GM18502 (cell line): ENCODE measurements around the gene PCDHGA4.
"Not testable (repeated sequence)": the region's sequence is repeated elsewhere in the genome, so short reads cannot be mapped to it uniquely, and the experiment has no call there.

Experiments
- ATAC-seq: cut with Tn5 transposase; IDR thresholded peaks from one replicate; pipeline ENCODE4 v1.9.1; 2021; ENCODE audit warnings: mild to moderate bottlenecking; ENCODE audit not compliant: unreplicated experiment, poor library complexity

Gene PCDHGA4

DNA sequence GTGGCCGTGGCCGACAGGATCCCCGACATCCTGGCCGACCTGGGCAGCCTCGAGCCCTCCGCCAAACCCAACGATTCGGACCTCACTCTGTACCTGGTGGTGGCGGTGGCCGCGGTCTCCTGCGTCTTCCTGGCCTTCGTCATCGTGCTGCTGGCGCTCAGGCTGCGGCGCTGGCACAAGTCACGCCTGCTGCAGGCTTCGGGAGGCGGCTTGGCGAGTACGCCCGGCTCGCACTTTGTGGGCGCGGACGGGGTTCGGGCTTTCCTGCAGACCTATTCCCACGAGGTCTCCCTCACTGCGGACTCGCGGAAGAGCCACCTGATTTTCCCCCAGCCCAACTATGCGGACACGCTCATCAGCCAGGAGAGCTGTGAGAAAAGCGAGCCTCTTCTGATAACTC lies 8.8 kb upstream of the PCDHGA4 start:
- not testable (repeated sequence) for ATAC-seq

DNA sequence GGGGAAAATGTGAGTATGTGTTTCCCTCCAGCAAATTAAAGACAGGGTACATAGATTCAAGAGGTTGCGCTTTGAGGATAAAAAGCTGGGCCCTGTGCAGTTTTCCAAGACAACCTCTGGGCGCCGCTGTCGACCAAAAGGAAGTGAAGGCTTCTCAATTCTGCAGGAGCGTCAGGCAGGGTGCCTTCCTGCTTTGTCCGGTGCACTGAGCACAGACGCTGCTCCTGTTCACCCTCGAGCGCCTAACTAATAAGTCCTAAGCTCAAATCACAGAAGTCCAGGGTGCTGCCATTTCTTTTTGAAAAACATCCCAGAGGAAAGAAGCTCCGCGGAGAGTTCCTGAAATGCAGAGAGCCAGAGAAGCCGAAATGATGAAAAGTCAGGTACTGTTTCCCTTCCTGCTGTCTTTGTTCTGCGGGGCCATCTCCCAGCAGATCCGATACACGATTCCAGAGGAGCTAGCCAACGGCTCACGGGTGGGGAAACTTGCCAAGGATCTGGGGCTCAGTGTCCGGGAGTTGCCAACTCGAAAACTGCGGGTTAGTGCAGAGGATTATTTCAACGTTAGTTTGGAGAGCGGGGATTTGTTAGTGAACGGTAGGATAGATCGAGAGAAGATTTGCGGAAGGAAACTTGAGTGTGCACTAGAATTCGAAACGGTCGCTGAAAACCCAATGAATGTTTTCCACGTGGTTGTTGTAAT lies 4.8 kb upstream of the PCDHGA4 start, which contains the start of gene PCDHGB1:
PCDHGB1 (plus strand) TSS at position 183 of the 703 bp plus-strand sequence; CDS start at position 345, 162 bp downstream.
- no peak for ATAC-seq

GRCh38 chr5:141351591-141351990 lies 3.2 kb upstream of the PCDHGA4 start:
- no peak for ATAC-seq

GRCh38 chr5:141355641-141356040 lies 820 bp downstream of the PCDHGA4 start:
- ATAC-seq = no peak

GRCh38 chr5:141356133-141356532 lies 1.3 kb downstream of the PCDHGA4 start:
- no peak for ATAC-seq

- ATAC-seq = no peak
Measured at GRCh38 chr5:141356950-141357349, 2.1 kb downstream of the PCDHGA4 start.

DNA sequence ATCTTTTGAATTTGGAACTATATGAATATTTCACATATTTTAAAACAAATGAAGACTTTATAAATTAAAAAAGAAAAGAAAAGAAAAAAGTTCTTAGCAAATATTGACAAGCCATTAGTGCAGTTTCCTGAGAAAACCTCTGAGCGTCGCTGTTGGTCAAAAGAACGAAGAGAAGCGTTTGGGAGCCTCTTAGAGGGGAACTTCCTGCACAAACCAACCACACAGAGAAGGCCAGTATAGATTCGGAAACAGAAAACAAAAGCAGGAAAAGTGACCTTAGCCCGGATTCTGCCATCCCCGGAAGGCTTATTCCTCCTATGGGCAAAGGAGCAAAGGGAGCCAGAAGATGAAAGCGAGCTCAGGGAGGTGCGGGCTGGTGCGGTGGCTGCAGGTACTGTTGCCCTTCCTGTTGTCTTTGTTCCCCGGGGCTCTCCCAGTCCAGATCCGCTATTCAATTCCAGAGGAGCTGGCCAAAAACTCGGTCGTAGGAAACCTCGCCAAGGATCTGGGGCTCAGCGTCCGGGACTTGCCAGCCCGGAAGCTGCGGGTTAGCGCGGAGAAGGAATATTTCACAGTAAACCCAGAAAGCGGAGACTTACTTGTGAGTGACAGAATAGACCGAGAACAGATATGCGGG lies 5.1 kb downstream of the PCDHGA4 start, which contains the start of gene PCDHGB2:
PCDHGB2 (plus strand) TSS at position 205 of the 637 bp plus-strand sequence; CDS start at position 347, 142 bp downstream.
- peak; percentile 47 for ATAC-seq

- no peak for ATAC-seq
Measured at GRCh38 chr5:141360685-141361084, 5.9 kb downstream of the PCDHGA4 start.

GRCh38 chr5:141362719-141363118 lies 7.9 kb downstream of the PCDHGA4 start:
- no peak for ATAC-seq

DNA sequence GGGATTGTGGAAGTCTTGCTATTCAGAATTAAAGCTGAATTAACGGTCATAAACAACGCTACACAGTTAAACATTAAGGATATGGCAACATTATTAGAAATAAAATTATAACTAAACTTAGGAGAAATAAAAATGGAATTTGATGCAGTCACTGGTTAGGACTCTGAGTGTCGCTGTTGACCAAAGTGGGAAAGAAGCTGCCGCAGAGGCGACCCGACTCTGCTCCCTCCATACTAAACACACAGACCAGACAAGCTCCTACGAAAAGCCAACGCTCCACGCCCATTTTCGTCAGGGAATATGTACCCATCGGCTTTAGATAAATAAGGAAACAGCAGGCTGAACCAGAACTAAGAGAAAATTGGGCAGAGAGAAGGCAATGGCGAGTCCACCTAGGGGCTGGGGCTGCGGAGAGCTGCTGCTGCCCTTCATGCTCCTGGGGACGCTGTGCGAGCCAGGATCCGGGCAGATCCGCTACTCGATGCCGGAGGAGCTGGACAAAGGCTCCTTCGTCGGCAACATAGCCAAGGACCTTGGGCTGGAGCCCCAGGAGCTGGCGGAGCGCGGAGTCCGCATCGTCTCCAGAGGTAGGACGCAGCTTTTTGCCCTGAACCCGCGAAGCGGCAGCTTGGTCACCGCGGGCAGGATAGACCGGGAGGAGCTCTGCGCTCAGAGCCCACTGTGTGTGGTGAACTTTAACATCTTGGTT lies 9.3 kb downstream of the PCDHGA4 start, which contains the start of gene PCDHGA5:
PCDHGA5 (plus strand) TSS at position 211 of the 709 bp plus-strand sequence; CDS start at position 380, 169 bp downstream.
- no peak for ATAC-seq

DNA sequence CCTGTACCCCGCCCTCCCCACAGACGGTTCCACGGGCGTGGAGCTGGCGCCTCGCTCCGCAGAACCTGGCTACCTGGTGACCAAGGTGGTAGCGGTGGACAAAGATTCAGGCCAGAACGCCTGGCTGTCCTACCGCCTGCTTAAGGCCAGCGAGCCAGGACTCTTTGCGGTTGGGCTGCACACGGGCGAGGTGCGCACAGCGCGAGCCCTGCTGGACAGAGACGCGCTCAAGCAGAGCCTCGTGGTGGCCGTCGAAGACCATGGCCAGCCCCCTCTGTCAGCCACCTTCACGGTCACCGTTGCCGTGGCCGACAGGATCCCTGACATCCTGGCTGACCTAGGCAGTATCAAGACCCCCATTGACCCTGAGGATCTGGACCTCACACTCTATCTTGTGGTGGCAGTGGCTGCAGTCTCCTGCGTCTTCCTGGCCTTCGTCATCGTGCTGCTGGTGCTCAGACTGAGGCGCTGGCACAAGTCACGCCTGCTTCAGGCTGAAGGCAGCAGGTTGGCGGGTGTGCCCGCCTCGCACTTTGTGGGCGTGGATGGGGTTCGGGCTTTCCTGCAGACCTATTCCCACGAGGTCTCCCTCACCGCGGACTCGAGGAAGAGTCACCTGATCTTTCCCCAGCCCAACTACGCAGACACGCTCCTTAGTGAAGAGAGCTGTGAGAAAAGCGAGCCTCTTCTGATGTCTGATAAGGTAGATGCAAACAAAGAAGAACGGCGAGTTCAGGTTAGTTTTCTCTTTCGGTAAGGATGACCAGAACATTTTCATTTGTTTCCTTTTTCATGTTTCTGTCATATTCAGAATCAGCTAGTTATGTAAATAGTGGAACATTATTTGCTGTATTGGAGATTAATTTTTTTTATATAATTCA lies 11.4 kb downstream of the PCDHGA4 start:
- no peak for ATAC-seq

DNA sequence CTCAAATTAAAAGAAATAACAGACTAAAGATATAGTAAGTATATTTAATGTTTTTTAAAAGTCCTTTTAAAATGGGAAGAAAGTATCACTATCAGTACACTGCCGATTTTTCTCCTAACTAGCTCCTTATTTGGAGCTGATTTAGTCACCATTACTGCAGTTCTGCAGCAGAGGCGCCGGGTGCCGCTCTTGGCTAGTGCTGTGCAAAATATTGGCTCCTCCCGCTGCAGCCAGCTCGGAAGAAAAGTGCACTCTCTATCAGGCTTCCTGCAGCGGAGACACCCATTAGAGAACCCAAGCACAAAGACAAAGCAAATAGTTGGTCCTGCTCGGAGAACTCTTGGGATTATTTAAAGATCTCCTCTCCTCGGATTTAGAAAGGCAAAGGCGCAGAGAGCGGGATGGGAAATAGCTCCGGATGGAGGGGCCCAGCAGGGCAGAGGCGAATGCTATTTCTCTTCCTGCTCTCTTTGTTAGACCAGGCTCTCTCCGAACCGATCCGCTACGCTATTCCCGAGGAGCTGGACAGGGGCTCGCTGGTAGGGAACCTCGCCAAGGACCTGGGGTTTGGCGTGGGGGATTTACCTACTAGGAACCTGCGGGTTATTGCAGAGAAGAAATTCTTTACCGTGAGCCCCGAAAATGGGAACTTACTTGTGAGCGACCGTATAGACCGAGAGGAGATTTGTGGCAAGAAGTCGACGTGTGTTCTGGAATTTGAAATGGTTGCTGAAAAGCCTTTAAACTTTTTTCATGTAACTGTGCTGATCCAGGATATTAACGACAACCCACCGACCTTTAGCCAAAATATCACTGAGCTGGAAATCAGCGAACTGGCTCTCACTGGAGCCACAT lies 15.4 kb downstream of the PCDHGA4 start, which contains the start of gene PCDHGB3:
PCDHGB3 (plus strand) TSS at position 249 of the 855 bp plus-strand sequence; CDS start at position 402, 153 bp downstream.
- peak; percentile 61 for ATAC-seq

DNA sequence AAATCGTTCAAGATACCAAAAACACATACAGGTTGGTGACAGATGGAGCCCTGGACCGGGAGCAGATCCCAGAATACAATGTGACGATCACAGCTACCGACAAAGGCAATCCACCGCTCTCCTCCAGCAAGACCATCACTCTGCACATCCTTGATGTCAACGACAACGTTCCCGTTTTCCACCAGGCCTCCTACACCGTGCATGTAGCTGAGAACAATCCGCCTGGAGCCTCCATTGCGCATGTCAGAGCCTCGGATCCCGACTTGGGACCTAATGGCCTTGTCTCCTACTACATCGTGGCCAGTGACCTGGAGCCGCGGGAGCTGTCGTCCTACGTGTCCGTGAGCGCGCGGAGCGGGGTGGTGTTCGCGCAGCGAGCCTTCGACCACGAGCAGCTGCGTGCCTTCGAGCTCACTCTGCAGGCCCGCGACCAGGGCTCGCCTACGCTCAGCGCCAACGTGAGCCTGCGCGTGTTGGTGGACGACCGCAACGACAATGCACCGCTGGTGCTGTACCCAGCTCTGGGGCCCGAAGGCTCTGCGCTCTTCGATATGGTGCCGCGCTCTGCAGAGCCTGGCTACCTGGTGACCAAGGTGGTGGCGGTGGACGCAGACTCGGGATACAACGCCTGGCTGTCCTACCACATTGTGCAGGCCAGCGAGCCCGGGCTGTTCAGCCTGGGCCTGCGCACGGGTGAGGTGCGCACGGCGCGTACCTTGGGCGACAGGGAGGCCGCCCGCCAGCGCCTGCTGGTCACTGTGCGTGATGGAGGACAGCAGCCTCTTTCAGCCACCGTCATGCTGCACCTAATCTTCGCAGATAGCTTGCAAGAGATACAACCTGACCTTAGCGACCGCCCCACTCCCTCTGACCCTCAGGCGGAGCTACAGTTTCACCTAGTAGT lies 17.0 kb downstream of the PCDHGA4 start:
- ATAC-seq = no peak

- no peak for ATAC-seq
Measured at GRCh38 chr5:141373673-141374317, 19.0 kb downstream of the PCDHGA4 start, which contains the start of gene PCDHGA6. PCDHGA6 (plus strand) TSS chr5:141373891; CDS start chr5:141374084, 193 bp downstream.

- no peak for ATAC-seq
Measured at GRCh38 chr5:141374627-141375026, 19.8 kb downstream of the PCDHGA4 start.

GRCh38 chr5:141375444-141376155 lies 20.8 kb downstream of the PCDHGA4 start:
- ATAC-seq = not testable (repeated sequence)
